Measurements from ENCODE around the gene OTOF.

Gene OTOF

DNA sequence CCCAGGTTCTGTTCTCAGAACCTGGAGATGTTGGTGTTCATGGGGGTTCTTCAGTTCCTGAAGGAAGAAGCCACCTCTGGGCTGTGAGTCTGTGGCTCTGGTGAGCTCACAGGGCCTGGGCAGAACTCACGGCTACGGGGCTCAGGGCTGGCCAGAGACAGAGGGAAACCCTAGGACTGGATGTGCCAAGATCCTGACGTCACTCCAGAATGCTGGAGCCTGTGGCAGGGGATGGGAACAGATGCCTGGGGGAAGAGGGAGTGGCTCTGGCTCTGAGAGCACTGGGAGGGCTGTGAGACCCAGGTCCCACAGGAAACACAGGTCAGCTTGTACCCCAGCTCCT, at the start of gene OTOF:
Gene OTOF (minus strand): TSS at position 214 of the 343 bp plus-strand sequence.
- no peak for DNase-seq

DNA sequence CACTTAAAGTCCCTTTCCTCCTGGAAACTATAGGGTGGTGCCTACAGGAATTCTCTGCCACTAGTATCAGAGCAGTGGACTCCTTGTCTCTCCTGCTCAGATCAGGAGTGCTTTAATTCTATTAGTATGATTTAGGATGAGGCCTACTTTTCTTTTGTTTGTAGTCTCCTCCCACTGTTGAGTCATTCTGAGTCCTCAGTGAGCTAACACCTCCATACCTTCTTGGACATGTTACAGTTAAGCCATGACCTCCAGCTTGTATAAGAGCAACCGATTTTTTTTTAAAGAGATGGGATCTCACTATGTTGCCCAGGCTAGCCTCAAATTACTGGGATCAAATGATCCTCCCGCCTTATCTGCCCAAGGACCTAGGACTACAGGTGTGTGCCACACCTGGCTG, 48.7 kb upstream of the OTOF start:
- DNase-seq, result no peak

DNA sequence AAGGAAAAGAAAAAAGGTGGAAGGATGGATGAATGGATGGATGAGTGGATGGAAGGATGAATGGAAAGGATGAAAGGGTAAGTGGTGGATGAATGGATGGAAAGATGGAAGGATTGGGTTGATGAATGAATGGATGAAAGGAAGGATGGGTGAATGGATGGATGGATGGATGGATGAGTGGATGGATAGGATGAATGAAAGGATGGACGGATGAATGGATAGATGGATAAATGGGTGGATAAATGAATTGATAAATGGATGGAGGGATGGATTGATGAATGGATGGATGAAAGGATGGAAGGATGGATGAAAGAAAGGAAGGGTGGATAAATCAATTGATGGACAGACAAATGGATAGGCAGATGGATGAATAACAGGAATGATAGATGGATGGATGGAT, 48.2 kb upstream of the OTOF start:
- no peak for DNase-seq

DNA sequence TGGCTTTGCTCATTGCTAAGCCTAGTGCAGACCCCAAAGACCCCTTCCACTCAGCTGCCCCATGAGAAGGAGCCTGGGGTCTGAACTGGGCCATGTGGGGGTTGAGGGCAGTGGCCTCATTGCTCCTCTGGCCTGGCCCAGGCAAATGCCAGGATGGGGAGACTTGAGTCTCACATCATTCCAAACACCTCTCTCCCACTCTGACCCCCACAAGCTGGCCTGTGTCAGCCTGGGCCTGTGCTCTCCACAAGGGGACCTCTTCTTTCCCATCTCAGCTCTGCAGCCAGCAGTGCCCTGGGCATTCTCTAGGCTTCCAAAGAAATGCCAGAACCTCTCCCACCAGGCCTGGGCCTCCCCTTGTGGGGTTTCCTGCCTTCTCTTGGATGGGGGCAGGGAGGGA, 45.8 kb upstream of the OTOF start:
- no peak for DNase-seq

DNA sequence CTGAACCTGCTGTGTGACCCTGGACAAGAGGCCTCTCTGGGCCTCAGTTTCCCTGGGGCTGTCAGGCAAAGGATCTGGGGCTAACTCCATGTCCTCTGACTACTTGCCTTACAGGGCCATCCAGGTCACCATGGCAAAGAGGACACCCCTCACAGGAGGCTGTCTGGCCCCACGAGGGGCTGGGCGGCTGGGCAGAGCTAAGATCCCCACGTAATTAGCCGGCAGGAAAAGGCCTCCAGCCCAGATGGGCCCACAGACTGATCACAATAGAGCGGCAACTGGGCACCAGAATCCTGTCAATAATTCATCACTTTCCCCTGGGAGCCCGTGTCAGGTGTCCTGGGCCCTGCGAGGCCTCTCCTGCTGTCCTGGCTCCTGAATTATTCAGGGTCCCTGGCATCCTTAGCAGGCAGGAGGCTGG, 44.8 kb upstream of the OTOF start:
- DNase-seq, result no peak

DNA sequence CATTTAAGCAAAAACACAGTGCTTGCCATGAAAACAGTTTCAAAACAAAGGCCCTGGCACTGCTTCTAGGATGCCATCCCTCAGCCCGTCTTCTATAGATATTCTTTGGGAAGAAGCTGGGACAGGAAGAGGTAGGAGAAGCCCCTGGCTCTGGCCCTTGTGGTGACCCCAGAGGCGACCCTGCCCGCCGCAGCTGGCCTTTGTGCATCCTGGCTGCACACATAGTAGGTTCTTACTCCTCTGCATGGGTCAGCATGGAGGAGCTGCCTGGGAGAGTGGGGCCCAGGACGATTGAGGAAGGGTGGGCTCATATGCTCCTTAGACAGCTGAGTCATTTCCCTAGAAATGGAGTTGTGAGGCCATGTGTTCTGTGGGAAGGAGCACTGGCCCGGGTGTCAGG, 44.4 kb upstream of the OTOF start:
- peak; percentile 2 for DNase-seq

DNA sequence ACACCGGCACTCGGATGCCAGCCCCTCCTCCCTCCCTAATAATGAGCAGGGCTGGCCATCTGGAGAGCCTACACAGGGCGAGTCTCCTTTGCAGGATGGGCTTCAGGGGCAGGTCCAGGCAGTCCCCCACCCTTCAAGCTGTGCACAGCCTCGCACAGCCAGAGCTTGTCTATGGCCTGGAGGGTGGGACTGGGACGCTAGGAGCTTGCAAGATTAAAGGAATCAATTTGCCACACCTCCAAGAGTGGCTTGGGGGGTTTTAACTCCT, 43.9 kb upstream of the OTOF start:
- DNase-seq, result no peak

DNA sequence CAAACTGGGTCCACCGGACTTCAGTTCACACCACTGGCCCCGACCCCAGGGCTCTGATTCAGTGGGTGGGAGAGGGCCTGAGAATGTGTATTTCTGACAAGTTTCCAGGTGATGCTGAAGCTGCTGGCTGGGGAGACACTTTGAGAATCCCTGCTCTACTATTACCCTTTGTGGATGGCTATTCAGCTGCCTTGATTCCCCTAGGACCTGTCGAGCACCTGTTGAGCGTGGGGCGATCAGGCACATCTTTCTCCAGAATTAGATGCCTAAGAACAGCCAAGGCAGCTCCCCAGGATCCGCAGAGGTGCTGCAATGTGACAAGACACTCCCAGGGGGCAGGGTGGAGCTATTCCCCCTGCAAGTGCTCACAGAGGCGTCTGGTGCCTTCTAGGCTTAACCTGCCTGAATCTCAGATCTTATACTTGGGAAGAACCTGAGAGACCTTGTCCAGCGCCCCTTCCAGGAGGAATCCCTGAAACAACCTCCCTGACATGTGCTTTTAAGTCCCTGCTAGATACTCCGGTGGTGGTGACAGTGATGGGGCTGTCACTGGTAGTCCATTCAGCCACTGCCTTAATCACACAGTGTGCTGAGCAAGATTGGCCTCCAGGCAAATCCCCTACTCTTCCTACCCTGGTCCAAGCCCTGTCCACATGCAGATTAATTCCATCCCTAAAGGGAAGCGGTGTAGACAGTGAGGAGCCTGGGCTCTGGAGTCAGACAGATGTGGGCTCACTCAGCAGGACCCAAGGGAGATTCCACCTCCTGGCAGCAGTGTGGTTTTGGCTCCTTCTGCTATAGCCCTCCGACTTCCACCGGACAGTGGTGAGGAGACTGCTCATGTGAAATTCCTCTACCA, 43.4 kb upstream of the OTOF start:
- DNase-seq, result no peak

DNA sequence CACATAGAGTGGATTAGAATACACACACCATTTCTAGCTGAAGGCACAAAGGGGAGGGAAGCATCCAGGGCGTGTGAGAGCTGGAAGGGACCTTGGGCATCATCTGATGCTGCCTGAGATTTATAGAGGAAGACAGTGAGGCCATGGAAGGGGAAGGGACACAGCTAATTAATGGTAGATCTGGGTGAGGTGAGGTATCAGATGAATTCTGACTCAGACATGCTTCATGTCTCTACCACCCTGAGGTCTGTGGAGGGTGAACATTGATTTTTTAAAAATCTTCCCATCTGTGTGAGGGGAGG, 42.2 kb upstream of the OTOF start:
- DNase-seq, result no peak

DNA sequence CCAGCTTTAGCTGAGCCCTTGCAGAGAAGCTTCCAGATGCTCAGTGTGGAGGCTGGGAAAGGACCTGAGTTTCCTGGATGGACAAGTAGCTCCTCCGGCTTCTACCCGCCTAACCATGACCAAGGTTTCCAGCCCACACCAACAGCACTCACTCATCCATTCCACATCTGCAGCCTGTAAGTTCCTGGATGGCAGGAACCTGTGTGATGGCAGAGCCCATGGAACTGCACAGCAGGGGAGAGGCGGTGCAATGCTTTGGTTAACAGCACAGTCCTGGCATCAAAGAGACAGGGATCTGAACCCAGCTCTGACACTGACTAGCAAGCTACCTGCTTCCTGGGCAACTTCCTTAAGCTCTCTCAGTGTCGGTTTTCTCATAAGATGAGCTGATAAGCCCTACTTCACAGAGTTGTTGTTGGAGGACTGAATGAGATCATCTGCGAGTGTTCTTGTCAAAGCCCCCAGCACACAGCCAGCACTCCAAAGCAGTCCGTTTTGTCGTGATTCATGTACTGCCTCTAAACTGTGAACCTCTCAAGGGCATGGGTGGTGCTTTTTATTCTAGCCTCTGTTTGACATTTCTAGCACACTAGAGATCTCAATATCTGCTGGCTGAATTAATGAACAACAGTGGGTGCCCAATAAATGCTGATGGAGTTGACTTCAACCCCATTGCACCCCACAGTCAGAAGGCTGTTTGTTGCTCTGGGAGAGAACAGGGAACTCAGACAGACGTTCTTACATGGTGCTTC, 41.6 kb upstream of the OTOF start:
- DNase-seq, result no peak

DNA sequence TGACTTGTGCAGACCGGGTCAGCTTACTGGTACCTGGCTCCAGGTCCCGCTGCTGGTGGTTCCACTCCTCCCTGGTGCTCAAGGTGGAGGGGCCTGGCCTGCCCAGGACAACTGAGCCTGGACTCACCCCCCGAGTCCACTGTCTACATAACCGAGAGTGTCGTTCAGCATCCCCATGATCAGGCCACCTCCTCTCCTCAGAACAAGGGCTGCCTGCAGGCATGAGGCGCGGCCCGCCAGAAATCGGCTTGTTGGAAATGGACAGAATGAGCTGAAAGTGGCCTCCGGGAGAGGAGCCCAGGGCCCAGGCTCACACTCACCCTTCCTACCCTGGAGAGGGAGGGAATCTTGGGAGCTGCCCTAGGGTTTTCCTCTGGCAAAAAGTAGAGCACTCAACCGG, 38.9 kb upstream of the OTOF start:
- no peak for DNase-seq

DNA sequence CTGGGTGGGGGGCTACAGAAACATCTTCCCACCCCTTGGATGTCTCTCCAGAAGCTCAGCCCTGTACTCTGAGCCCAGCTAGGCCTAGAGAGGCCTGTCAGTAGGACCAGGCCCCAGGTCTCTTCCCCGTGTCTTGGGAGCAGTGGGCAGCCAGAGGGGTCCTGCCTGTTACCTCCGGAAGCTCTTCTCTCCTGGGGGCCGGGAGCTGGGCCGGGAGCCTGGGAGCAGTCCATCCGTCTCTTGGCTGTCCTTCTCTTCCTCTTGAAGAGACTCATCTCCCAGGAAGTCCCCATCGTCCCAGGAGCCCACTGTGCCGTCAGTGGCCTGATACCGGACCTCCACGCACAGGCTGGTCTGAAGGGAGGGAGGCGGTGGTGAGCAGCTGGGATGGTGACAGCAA, 38.3 kb upstream of the OTOF start:
- DNase-seq, result no peak

DNA sequence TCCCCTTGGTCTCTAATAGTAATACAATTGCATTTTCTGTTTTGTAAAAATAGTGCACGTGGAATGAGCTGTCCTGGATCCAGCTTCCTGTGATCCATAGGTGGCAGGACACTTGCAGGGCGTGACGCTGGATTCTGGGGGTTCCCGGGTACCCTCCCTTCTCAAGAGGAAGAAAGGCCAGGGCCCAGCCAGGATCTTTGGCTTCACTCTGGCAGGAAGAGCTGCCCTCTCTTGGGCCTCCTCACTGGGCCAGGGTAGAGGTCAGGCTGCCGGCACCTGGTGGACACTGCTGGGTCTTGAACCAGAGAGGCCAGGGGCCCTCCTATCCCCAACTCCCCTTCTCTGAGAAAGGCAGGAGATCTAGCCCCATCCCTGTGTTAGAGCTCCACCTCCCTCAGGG, 37.8 kb upstream of the OTOF start:
- DNase-seq, result no peak

DNA sequence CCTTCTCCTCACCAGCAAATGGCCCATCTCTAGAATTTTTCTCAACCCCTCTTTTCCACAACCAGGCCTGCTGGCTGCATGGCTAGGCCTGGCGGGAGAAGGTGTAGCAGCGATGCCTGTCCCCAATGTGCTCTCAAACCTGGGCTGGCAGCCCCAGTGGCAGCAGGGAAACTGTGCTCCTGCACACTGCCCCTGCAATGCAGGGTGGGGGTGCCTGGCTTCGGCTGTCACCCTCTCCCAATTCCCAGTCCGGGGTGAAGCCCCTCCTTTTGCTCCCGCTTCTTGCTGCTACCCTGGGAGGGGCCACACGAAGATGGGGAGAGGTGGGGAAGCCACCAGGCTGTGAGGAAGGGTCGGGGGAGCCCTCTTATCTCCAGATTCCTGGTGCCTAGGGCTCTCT, 36.1 kb upstream of the OTOF start:
- DNase-seq, result no peak

DNA sequence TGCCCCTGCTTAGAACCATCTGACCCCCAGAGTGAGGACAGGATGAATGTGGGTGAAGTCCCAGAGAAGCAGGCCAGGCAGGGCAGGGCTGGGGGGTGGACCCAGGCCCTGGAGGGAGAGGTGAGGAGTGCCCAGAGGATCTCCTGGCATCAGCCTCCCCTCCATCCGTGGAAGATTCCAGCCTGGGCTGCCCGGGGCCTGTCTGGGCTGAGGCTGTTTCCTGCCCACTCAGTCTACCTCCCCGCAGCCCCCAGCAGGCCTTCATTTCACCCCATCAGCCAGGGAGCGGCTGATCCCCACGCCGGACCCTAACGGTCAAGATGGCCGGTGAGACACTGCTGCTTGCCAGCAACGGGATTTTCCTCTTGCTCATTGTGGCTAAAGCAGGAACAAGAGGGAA, 35.3 kb upstream of the OTOF start:
- DNase-seq, result no peak

DNA sequence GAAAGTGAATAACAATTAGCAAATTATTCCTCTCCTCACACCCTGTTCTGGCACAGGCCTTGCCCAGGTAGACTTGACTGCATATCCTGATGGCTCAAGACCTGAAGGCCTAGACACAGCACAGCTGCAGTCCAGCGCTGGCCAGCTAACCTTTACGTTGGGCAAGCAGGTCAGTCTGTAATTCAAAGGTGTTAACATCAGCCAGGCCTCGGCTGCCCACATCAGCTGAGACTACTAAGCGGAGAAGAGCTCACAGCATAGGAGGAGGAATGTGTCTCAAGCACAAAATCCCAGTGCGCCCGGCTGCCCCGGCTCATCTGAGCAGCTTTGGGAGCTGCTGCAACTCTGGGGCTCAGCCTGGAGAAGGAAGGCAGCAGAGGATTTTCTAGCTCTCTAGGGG, 33.5 kb upstream of the OTOF start:
- DNase-seq, result no peak

DNA sequence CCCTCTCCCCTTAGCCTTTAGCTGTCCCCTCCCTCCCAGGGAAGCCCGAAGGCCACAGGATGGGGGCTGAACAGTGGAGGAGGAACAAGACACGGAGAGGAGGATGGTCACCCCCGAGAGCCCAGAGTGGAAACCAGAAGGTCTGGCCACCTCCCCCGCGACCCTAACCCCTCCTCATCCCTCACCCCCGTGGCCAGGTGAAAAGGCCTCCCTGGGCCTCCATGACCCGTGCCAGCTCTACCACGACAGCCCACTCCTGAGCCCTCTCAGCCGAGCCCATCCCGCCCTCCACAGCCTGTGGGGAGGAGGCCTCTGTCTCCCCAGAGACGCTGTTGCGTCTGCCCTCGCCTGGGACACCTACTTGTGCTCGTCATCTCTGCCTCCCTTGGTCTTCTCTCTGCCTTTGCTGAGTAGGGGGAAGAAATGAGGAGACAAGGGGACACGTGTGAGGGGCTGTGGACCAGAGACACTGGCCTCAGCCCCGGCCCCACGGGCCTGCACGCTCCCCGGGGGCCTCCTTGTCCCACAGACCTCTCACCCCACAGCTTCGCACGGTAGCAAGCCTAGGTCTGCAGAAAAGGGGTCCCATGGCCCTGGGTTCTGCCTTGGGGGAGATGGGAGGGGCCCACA, 32.5 kb upstream of the OTOF start:
- DNase-seq, result no peak

DNA sequence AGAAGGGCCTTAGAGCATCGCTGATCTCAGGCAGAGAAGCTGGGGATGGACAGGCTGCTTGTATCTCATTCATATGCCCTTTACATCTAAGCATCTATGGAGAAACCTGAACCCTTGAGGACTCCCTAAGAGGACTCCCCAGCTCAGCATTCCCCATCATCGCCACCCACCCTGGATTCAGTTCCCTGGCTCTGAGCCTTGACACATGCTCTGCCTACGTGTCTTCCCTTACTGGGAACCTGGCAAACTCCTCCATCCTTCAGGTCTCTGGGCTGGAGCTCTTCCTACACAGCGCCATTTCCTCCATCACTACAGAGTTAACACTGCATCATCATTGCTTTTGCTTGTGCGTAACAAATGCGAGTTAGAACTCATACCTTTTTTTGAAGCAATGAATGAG, 31.2 kb upstream of the OTOF start:
- DNase-seq, result no peak

DNA sequence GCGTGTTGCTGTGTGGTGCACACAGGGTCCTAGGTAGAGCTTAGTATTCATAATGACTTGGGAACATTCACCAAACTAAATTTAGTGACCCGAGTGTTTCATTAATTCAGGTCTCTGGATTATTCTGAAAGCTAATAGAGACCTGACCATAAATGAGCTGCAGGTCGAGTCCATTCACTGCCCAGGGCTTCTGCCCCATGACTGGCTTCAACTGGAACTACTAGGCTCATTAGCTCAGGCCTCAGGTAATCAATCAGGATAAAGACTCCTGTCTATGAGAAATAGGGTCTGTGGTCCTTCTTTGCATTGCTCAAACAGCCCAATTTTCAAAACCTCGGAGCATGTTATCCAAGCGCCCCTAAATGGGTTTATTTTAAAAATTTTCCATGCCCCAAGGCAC, 30.0 kb upstream of the OTOF start:
- DNase-seq, result no peak

DNA sequence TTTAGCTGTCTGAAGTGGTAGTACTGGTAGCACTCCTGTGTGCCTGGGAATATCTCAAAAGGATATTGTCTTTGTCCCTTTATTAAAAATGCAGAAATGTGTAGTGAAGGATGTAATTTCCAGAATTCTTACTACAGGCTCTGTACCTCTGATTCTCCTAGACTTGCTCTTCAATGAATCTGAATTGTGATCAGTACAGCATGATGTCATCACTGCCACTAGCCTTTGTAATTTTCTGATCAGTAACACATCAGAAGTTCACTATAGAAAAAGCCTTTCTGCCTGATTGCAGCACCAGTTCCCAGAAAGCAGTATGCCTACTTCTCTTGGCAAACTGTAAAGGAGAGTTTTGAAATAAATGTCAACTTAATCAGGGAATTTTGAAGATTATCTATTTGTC, 29.2 kb upstream of the OTOF start:
- DNase-seq, result no peak

DNA sequence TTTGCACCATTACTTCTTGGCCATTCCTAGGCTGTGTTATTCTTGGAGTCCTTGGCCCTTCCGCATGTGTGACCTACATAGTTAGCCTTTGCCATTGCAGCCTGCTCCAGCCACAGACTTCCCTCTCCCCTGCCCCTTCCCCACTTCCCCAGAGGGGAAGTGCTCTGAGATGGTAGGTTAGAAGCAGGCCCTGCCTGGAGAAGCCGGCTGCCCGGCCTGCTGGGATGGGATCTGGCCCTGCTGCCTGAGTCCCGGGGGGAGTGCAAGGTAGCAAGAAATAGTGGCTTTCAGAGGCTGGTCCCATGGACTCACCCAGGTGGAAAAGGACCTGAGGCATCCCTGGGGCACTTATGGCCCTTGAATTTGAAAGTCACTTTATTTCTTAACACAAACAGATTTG, 28.4 kb upstream of the OTOF start:
- DNase-seq, result no peak

DNA sequence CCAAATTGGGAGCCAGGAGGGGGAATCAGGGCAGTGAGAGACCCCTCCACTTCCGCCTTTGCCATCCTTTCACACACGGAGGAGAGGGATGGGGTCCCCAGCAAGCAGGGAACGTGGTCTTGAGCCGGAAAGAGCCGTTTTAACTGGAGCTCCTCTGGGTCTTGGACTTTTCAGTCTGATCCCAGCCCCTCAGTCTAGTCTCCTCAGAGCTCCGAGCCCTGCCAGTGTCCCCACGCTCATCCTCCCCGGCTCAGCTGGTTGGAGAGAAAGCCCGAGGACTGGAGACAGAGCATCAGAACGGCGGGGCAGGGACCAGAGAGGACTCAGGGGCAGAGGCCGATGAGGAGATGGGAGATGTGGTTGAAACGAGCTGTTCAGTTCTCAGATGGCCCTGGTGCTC, 26.1 kb upstream of the OTOF start:
- no peak for DNase-seq

DNA sequence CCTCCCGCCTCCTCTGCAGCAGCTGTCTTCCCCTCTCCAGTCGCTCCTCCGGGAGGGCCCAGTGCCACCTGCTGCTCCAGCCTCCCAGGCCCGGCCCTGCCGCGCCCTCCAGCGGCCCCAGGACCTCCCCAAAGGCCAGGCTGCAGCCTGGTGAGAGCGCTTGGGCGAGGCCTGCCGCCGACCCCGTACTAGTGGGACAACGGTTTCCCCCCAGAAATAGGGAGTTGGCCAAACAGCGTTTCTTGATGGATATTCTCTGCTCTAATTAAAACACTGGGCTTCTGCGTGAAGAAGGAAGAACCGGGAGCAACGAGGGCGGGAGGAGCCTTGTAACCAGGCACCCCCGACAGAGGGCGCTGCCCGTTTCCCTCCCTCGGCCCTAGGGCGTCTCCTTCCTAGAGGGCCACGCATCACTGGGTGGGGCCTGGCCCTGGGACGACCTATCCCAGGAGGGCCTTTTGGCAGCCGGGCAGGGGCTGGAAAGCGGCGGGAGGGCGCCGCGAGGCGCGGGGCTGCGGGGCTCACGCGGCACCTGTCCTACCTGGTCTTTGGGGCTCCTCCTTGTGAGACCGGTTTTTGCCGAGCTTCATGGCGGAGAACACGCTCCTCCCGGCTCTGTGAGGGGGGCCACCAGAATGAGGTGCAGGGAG, 25.4 kb upstream of the OTOF start:
- peak; percentile 84 for DNase-seq

DNA sequence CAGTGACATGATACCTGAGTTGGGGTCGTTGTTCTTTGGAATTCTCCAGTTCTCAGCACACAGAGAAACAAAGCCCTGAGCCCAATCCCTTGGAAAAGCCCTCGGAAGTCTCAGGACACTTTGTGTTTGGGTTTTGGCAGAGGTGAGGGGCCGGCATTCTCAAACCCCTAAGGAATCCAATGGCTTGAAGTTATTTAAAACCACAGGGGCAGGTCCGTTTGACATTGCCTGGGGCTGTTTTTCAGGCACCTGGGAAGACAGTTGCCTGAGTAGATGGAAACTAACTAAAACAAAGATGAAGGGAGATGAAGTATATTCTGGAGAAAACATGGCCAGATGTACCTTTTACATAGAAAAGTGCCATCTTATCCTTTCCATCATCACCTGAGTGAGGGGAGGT, 22.5 kb upstream of the OTOF start:
- no peak for DNase-seq
